ENCODE results near the gene SOCS2.
"Not testable (repeated sequence)": the region's sequence is repeated elsewhere in the genome, so short reads cannot be mapped to it uniquely, and the experiment has no call there.

SOCS2 gene

GRCh38 chr12:93571925-93572711, at the start of gene SOCS2:
Gene SOCS2 (plus strand): TSS chr12:93572675. CDS start chr12:93572898, 223 bp downstream.
- DNase-seq: peak; percentile 18

GRCh38 chr12:93524386-93525133, 47.9 kb upstream of the SOCS2 start:
- DNase-seq: no peak

GRCh38 chr12:93526786-93527428, 45.6 kb upstream of the SOCS2 start:
- DNase-seq: no peak

- DNase-seq: no peak
These were observed 42.1 kb upstream of the SOCS2 start for GRCh38 chr12:93530358-93530757.

- no peak for DNase-seq
These were observed 39.2 kb upstream of the SOCS2 start for GRCh38 chr12:93533310-93533709.

GRCh38 chr12:93536111-93536765, 36.2 kb upstream of the SOCS2 start:
- DNase-seq: no peak

- no peak for DNase-seq
These were observed 35.5 kb upstream of the SOCS2 start for GRCh38 chr12:93536766-93537488.

- no peak for DNase-seq
These were observed 34.7 kb upstream of the SOCS2 start for GRCh38 chr12:93537769-93538168.

- DNase-seq: no peak
These were observed 32.7 kb upstream of the SOCS2 start for GRCh38 chr12:93539821-93540220.

GRCh38 chr12:93540466-93540865, 32.0 kb upstream of the SOCS2 start:
- DNase-seq: no peak

GRCh38 chr12:93541578-93542225, 30.8 kb upstream of the SOCS2 start:
- DNase-seq: no peak

GRCh38 chr12:93547778-93548177, 24.7 kb upstream of the SOCS2 start:
- DNase-seq: no peak

- DNase-seq: no peak
These were observed 23.3 kb upstream of the SOCS2 start for GRCh38 chr12:93549174-93549573.

GRCh38 chr12:93550748-93551611, 21.5 kb upstream of the SOCS2 start:
- no peak for DNase-seq

GRCh38 chr12:93552427-93552826, 20.0 kb upstream of the SOCS2 start:
- DNase-seq: no peak

GRCh38 chr12:93557879-93558278, 14.6 kb upstream of the SOCS2 start:
- not testable (repeated sequence) for DNase-seq

- not testable (repeated sequence) for DNase-seq
These were observed 13.8 kb upstream of the SOCS2 start for GRCh38 chr12:93558685-93559084.

GRCh38 chr12:93563807-93564538, 8.5 kb upstream of the SOCS2 start:
- DNase-seq: no peak

- DNase-seq: no peak
These were observed 6.7 kb upstream of the SOCS2 start for GRCh38 chr12:93565760-93566159.

GRCh38 chr12:93567174-93567573, 5.3 kb upstream of the SOCS2 start:
- DNase-seq: no peak
